Uterus (tissue), 2 donors: ENCODE measurements around the gene SLBP.

Source experiments
- POLR2A ChIP-seq, 2 donors: fragments of 450-650 bp; IDR thresholded peaks; one replicate each; pipeline ENCODE4 v1.6.1; 2016; ENCODE audit warnings: antibody characterized with exemption in 2 of 2, mild to moderate bottlenecking in 1 of 2, moderate library complexity in 1 of 2
- TF ChIP-seq, protein P1 (sequence below), 4 experiments: fragments of 200-600 bp in 2 of 4; fragments of 450-650 bp in 2 of 4; sonication (generic) in 2 of 4; IDR thresholded peaks; one replicate each; pipeline ENCODE4 v1.5.1; 2016 to 2019; ENCODE audit warnings: antibody characterized with exemption in 4 of 4, mild to moderate bottlenecking in 2 of 4, moderate library complexity in 1 of 4

- TF ChIP-seq, protein P1, sequence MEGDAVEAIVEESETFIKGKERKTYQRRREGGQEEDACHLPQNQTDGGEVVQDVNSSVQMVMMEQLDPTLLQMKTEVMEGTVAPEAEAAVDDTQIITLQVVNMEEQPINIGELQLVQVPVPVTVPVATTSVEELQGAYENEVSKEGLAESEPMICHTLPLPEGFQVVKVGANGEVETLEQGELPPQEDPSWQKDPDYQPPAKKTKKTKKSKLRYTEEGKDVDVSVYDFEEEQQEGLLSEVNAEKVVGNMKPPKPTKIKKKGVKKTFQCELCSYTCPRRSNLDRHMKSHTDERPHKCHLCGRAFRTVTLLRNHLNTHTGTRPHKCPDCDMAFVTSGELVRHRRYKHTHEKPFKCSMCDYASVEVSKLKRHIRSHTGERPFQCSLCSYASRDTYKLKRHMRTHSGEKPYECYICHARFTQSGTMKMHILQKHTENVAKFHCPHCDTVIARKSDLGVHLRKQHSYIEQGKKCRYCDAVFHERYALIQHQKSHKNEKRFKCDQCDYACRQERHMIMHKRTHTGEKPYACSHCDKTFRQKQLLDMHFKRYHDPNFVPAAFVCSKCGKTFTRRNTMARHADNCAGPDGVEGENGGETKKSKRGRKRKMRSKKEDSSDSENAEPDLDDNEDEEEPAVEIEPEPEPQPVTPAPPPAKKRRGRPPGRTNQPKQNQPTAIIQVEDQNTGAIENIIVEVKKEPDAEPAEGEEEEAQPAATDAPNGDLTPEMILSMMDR (IDR thresholded peaks at IDR 0.05) = no peak
- no peak for TF ChIP-seq POLR2A (IDR thresholded peaks at IDR 0.05)
These were observed 4.2 kb upstream of the SLBP start for GRCh38 chr4:1716065-1716945.
